Neural cell (in vitro differentiated cells): ENCODE data around the gene MAOB. TPM values are rescaled to one million over a fixed set of nuclear protein-coding genes. Genes with fewer than 3 reads are reported as not detected.

Experiments
- H2AFZ ChIP-seq: fragments of 200-600, 300-800 bp; sonication (generic), shearing (Covaris generic); 2 replicates; pipeline ENCODE4 v1.6.0; 2014; ENCODE audit warnings: low read depth, mild to moderate bottlenecking, antibody characterized with exemption, low read length, moderate library complexity
- H3F3A ChIP-seq: fragments of 200-600 bp; shearing (Covaris generic); 2 replicates; pipeline ENCODE4 v1.6.1; 2016; ENCODE audit warnings: mild to moderate bottlenecking, moderate library complexity, mixed read lengths, antibody characterized with exemption, low read length; ENCODE audit not compliant: insufficient read depth, poor library complexity, severe bottlenecking
- H3K27ac ChIP-seq: fragments of 200-600, 300-800 bp; sonication (generic), shearing (Covaris generic); 2 replicates; pipeline ENCODE4 v1.5.1; 2014; ENCODE audit warnings: mild to moderate bottlenecking, low read length, moderate library complexity
- H3K27me3 ChIP-seq: fragments of 300-800, 200-600 bp; sonication (generic), shearing (Covaris generic); 2 replicates; pipeline ENCODE4 v1.6.0; 2014; ENCODE audit warnings: mild to moderate bottlenecking, low read depth, low read length, moderate library complexity; ENCODE audit not compliant: insufficient read depth
- H3K36me3 ChIP-seq: fragments of 300-800, 200-600 bp; sonication (generic), shearing (Covaris generic); 2 replicates; pipeline ENCODE4 v1.5.1; 2014; ENCODE audit warnings: mild to moderate bottlenecking, antibody characterized with exemption, low read length, moderate library complexity; ENCODE audit not compliant: insufficient read depth
- H3K4me2 ChIP-seq: fragments of 300-800, 200-600 bp; sonication (generic), shearing (Covaris generic); 2 replicates; pipeline ENCODE4 v1.6.0; 2014; ENCODE audit warnings: mild to moderate bottlenecking, low read length
- H3K4me3 ChIP-seq: fragments of 300-800, 200-600 bp; sonication (generic), shearing (Covaris generic); 2 replicates; pipeline ENCODE4 v1.5.1; 2014; ENCODE audit warnings: mild to moderate bottlenecking, low read length, moderate library complexity
- H3K79me2 ChIP-seq: fragments of 200-600 bp; shearing (Covaris generic); replicated peaks from 2 replicates; pipeline ENCODE4 v1.6.0; 2014; ENCODE audit warnings: mild to moderate bottlenecking, low read length, moderate library complexity; ENCODE audit not compliant: insufficient read depth
- H3K9ac ChIP-seq: fragments of 300-800, 200-600 bp; sonication (generic), shearing (Covaris generic); 2 replicates; pipeline ENCODE4 v1.6.1; 2016; ENCODE audit warnings: mild to moderate bottlenecking, low read length, mixed read lengths
- H3K9me2 ChIP-seq: fragments of 200-600 bp; shearing (Covaris generic); 2 replicates; pipeline ENCODE4 v1.6.1; 2016; ENCODE audit warnings: mild to moderate bottlenecking, low read length, mixed read lengths; ENCODE audit not compliant: insufficient read depth
- H3K9me3 ChIP-seq: fragments of 200-600, 300-800 bp; sonication (generic), shearing (Covaris generic); 2 replicates; pipeline ENCODE4 v1.6.1; 2016; ENCODE audit warnings: mild to moderate bottlenecking, mixed run types, low read length, moderate library complexity, mixed read lengths
- H4K20me1 ChIP-seq: fragments of 200-600 bp; shearing (Covaris generic); 2 replicates; pipeline ENCODE4 v1.6.1; 2016; ENCODE audit warnings: mild to moderate bottlenecking, mixed run types; ENCODE audit not compliant: insufficient read depth
- CTCF ChIP-seq: fragments of 450-650 bp; IDR thresholded peaks from 2 replicates; pipeline ENCODE4 v1.5.1; 2014; ENCODE audit warnings: antibody characterized with exemption, mild to moderate bottlenecking, moderate library complexity; ENCODE audit not compliant: poor library complexity, severe bottlenecking
- EP300 ChIP-seq: fragments of 450-650 bp; conservative IDR thresholded peaks from 2 replicates; pipeline ENCODE4 v1.6.1; 2014; ENCODE audit warnings: antibody characterized with exemption, mild to moderate bottlenecking, moderate library complexity; ENCODE audit not compliant: poor library complexity, severe bottlenecking
- EZH2 ChIP-seq: fragments of 200-600, 300-800 bp; shearing (Covaris generic), sonication (generic); IDR thresholded peaks from 2 replicates; pipeline ENCODE4 v1.6.1; 2014; ENCODE audit warnings: antibody characterized with exemption, low read length, borderline replicate concordance, mild to moderate bottlenecking; ENCODE audit not compliant: insufficient read depth, poor library complexity, severe bottlenecking
- MXI1 ChIP-seq: fragments of 450-650 bp; conservative IDR thresholded peaks from 2 replicates; pipeline ENCODE4 v1.6.1; 2014; ENCODE audit warnings: antibody characterized with exemption, mild to moderate bottlenecking; ENCODE audit not compliant: poor library complexity, severe bottlenecking
- POLR2AphosphoS5 ChIP-seq: IDR thresholded peaks from 2 replicates; pipeline ENCODE4 v1.6.1; 2012
- RAD21 ChIP-seq: fragments of 450-650 bp; conservative IDR thresholded peaks from 2 replicates; pipeline ENCODE4 v1.6.1; 2014; ENCODE audit warnings: antibody characterized with exemption, mild to moderate bottlenecking, moderate library complexity
- REST ChIP-seq: IDR thresholded peaks from 2 replicates; pipeline ENCODE4 v1.6.1; 2012; ENCODE audit warnings: borderline replicate concordance
- SMC3 ChIP-seq: fragments of 450-650 bp; conservative IDR thresholded peaks from 2 replicates; pipeline ENCODE4 v1.6.1; 2014; ENCODE audit warnings: antibody characterized with exemption, mild to moderate bottlenecking, moderate library complexity; ENCODE audit not compliant: poor library complexity
- TAF1 ChIP-seq: IDR thresholded peaks from 2 replicates; pipeline ENCODE4 v1.6.1; 2012; ENCODE audit warnings: low read depth
- polyA plus RNA-seq: library from polyadenylated mRNA; depleted of rRNA; stranded (reverse); fragments of >200 nt; gene quantifications from 2 replicates; pipeline ENCODE4 v1.2.3, GENCODE V29; 2014

Gene MAOB
- polyA plus RNA-seq, 1 donor from 2014 or later, result not detected

GRCh38 chrX:43745938-43746721 lies 136.1 kb downstream of the MAOB start:
- no peak overlapping the region for H3K4me3 ChIP-seq
- no peaks in the 10 kb centered on the region for H3F3A ChIP-seq
- no peaks in the 10 kb centered on the region for H4K20me1 ChIP-seq
- no peak overlapping the region for H3K9ac ChIP-seq
- no peaks in the 10 kb centered on the region for H3K9me2 ChIP-seq
- no peaks in the 10 kb centered on the region for H3K9me3 ChIP-seq
- TF ChIP-seq POLR2AphosphoS5 (no peak), EZH2 (no peak), SMC3 (no peak)
- H3K27ac ChIP-seq, result no peak overlapping the region
- H3K4me2 ChIP-seq, result no peak overlapping the region
- H3K36me3 ChIP-seq, result no peaks in the 10 kb centered on the region
- H2AFZ ChIP-seq, result no peak overlapping the region
- H3K79me2 ChIP-seq, result no peaks in the 10 kb centered on the region
- no peaks in the 10 kb centered on the region for H3K27me3 ChIP-seq

GRCh38 chrX:43744284-43744683 lies 138.0 kb downstream of the MAOB start:
- Histone ChIP-seq H3K9ac (no peak overlapping the region), H4K20me1 (no peaks in the 10 kb centered on the region), H2AFZ (no peak overlapping the region), H3F3A (no peaks in the 10 kb centered on the region), H3K4me2 (no peak overlapping the region), H3K36me3 (no peaks in the 10 kb centered on the region), H3K9me2 (no peaks in the 10 kb centered on the region), H3K4me3 (no peak overlapping the region), H3K9me3 (no peaks in the 10 kb centered on the region), H3K27me3 (no peaks in the 10 kb centered on the region), H3K27ac (no peak overlapping the region), H3K79me2 (no peaks in the 10 kb centered on the region)
- no peak for TF ChIP-seq REST
- no peak for TF ChIP-seq CTCF
- no peak for TF ChIP-seq EP300
- TF ChIP-seq SMC3, result no peak
- no peak for TF ChIP-seq RAD21
- TF ChIP-seq EZH2, result no peak
- TF ChIP-seq TAF1, result no peak
- TF ChIP-seq MXI1, result no peak
- no peak for TF ChIP-seq POLR2AphosphoS5
